Liver (tissue), 9 donors: ENCODE data around the gene GART. TPM values are rescaled to one million over a fixed set of nuclear protein-coding genes. Genes with fewer than 3 reads are reported as not detected.

Experiments used
- DNase-seq: peaks from one replicate; pipeline ENCODE4 v3.0.0-alpha.2; 2017; ENCODE audit warnings: low spot score
- H3K27ac ChIP-seq, 2 donors: one replicate each; pipeline ENCODE4 v1.7.0; 2013; ENCODE audit warnings: inconsistent platforms in 2 of 2, low read length in 2 of 2, control low read depth in 1 of 2, low read depth in 1 of 2, mild to moderate bottlenecking in 1 of 2
- H3K27me3 ChIP-seq, 4 donors: one replicate each; pipeline versions ENCODE4 v1.6.1 to v1.7.0; 2013; ENCODE audit warnings: low read length in 3 of 4, inconsistent platforms in 1 of 4, mild to moderate bottlenecking in 1 of 4, moderate library complexity in 1 of 4; ENCODE audit not compliant: control insufficient read depth in 4 of 4, insufficient read depth in 4 of 4
- H3K36me3 ChIP-seq, 4 donors: one replicate each; pipeline versions ENCODE4 v1.6.1 to v1.7.0; 2013; ENCODE audit warnings: low read length in 3 of 4, mild to moderate bottlenecking in 3 of 4, low read depth in 1 of 4, moderate library complexity in 1 of 4; ENCODE audit not compliant: control insufficient read depth in 4 of 4, insufficient read depth in 3 of 4
- H3K4me1 ChIP-seq, 4 donors: one replicate each; pipeline versions ENCODE4 v1.6.1 to v1.7.0; 2013; ENCODE audit warnings: low read length in 3 of 4, mild to moderate bottlenecking in 3 of 4, moderate library complexity in 1 of 4; ENCODE audit not compliant: control insufficient read depth in 4 of 4, insufficient read depth in 4 of 4
- H3K4me3 ChIP-seq, 3 donors: one replicate each; pipeline versions ENCODE4 v1.6.1 to v1.7.0; 2013; ENCODE audit warnings: low read length in 3 of 3, control low read depth in 1 of 3, low read depth in 1 of 3, mild to moderate bottlenecking in 1 of 3
- H3K9ac ChIP-seq, 2 donors: one replicate each; pipeline ENCODE4 v1.7.0; 2013; ENCODE audit warnings: low read length in 2 of 2, mild to moderate bottlenecking in 2 of 2, moderate library complexity in 2 of 2, control low read depth in 1 of 2, low read depth in 1 of 2
- H3K9me3 ChIP-seq, 4 donors: one replicate each; pipeline versions ENCODE4 v1.6.1 to v1.7.0; 2013; ENCODE audit warnings: low read length in 3 of 4; ENCODE audit not compliant: control insufficient read depth in 4 of 4
- EGR1 ChIP-seq, 2 donors: IDR thresholded peaks; 2 replicates each; pipeline ENCODE4 v1.6.1; 2016 to 2018; ENCODE audit warnings: antibody characterized with exemption in 2 of 2, low read depth in 2 of 2
- FOXA1 ChIP-seq: IDR thresholded peaks from 2 replicates; pipeline ENCODE4 v1.6.1; 2016; ENCODE audit warnings: antibody characterized with exemption
- FOXA2 ChIP-seq: IDR thresholded peaks from 2 replicates; pipeline ENCODE4 v1.6.1; 2016; ENCODE audit warnings: antibody characterized with exemption
- GABPA ChIP-seq, 2 donors: IDR thresholded peaks in 1 of 2; conservative IDR thresholded peaks in 1 of 2; 2 replicates each; pipeline ENCODE4 v1.6.1; 2016; ENCODE audit warnings: antibody characterized with exemption in 2 of 2, mild to moderate bottlenecking in 1 of 2, moderate library complexity in 1 of 2
- HNF4A ChIP-seq, 2 donors: conservative IDR thresholded peaks; 2 replicates each; pipeline ENCODE4 v1.6.1; 2016; ENCODE audit warnings: antibody characterized with exemption in 2 of 2, mild to moderate bottlenecking in 2 of 2
- HNF4G ChIP-seq: IDR thresholded peaks from 2 replicates; pipeline ENCODE4 v1.6.1; 2016; ENCODE audit warnings: antibody characterized with exemption
- JUND ChIP-seq, 2 donors: IDR thresholded peaks; 2 replicates each; pipeline ENCODE4 v1.6.1; 2016; ENCODE audit warnings: antibody characterized with exemption in 2 of 2
- NR2F2 ChIP-seq: IDR thresholded peaks from 2 replicates; pipeline ENCODE4 v1.6.1; 2016; ENCODE audit warnings: antibody characterized with exemption
- RAD21 ChIP-seq, 2 donors: IDR thresholded peaks; 2 replicates each; pipeline ENCODE4 v1.6.1; 2016; ENCODE audit warnings: antibody characterized with exemption in 2 of 2, mild to moderate bottlenecking in 2 of 2
- RXRA ChIP-seq, 2 donors: IDR thresholded peaks; 2 replicates each; pipeline ENCODE4 v1.6.1; 2017 to 2018; ENCODE audit warnings: antibody characterized with exemption in 2 of 2, mild to moderate bottlenecking in 1 of 2
- SP1 ChIP-seq: IDR thresholded peaks from 2 replicates; pipeline ENCODE4 v1.6.1; 2018; ENCODE audit warnings: antibody characterized with exemption, mild to moderate bottlenecking
- TAF1 ChIP-seq: conservative IDR thresholded peaks from 2 replicates; pipeline ENCODE4 v1.6.1; 2016; ENCODE audit warnings: antibody characterized with exemption, mild to moderate bottlenecking
- YY1 ChIP-seq: IDR thresholded peaks from 2 replicates; pipeline ENCODE4 v1.6.1; 2016; ENCODE audit warnings: antibody characterized with exemption, mild to moderate bottlenecking
- WGBS: extraction: QIAGEN DNeasy Blood & Tissue Kit; methylation state at CpG from one replicate; pipeline ENCODE4 v1.1.7; 2013; 5-methylcytosine and 5-hydroxymethylcytosine counted together
- polyA plus RNA-seq, 2 donors: library from polyadenylated mRNA; stranded (reverse) in 1 of 2; unstranded in 1 of 2; fragments of 200-250 nt in 1 of 2; fragments of >200 nt in 1 of 2; fragmentation: Nextera tagmentation in 1 of 2; extraction: Ambion mirVana in 1 of 2; gene quantifications; one replicate each; pipeline versions ENCODE4 v1.2.1 to v1.2.3, GENCODE V29; 2013 to 2015
- total RNA-seq, 2 donors: library from RNA; depleted of rRNA; stranded (reverse); fragments of >200 nt; gene quantifications; one replicate each; pipeline ENCODE4 v1.2.3, GENCODE V29; 2014
- TF ChIP-seq, protein P1 (sequence below): IDR thresholded peaks from 2 replicates; pipeline ENCODE4 v1.6.1; 2016; ENCODE audit warnings: antibody characterized with exemption
- TF ChIP-seq, protein P2 (sequence below): IDR thresholded peaks from 2 replicates; pipeline ENCODE4 v1.6.1; 2016; ENCODE audit warnings: antibody characterized with exemption, mild to moderate bottlenecking
- TF ChIP-seq, protein P3 (sequence below): fragments of 150-350 bp; IDR thresholded peaks from 2 replicates; pipeline ENCODE4 v1.5.1; 2017; ENCODE audit warnings: improper control_type of control experiment, low read depth, low read length; ENCODE audit not compliant: missing input control
- TF ChIP-seq, protein P4 (sequence below): IDR thresholded peaks from 2 replicates; pipeline ENCODE4 v1.6.1; 2016; ENCODE audit warnings: antibody characterized with exemption
- TF ChIP-seq, protein P5 (sequence below): IDR thresholded peaks from 2 replicates; pipeline ENCODE4 v1.6.1; 2016; ENCODE audit warnings: antibody characterized with exemption
- donor health status: healthy.
- donor health status: healthy.
- donor health status: healthy.
- donor health status: healthy.
- donor health status: healthy.

Gene GART
- total and polyA plus RNA-seq, 4 donors: 15.7 to 76.8 (median 32.0) TPM

DNA sequence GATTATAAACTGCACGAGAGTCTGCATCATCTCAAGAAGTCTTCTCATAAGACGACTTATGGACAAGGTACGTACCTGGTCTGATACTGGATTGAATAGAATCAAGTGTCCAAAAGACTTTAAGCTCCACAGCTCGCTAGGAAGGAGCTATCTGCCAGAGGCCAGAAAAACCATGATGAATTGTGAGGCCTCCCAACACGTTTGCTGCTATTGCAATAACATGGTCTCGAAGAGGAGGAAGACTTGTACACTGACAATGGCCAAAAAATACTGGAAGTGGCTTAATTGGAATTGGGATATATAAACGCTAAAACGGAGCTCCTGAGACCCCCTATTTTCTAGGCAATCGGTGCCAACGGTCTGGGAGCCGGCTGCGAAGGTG is 50.9 kb downstream of the GART start:
- peak overlapping the region in 1 of 2 donors; percentile 47 for H3K27ac ChIP-seq
- peak overlapping the region; percentile 42 to 59 for H3K9ac ChIP-seq
- TF ChIP-seq, protein P1, sequence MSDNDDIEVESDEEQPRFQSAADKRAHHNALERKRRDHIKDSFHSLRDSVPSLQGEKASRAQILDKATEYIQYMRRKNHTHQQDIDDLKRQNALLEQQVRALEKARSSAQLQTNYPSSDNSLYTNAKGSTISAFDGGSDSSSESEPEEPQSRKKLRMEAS: no peak
- TF ChIP-seq TAF1 (no peak), HNF4A (conservative IDR thresholded peaks at IDR 0.05) (no peak), SP1 (no peak), NR2F2 (no peak), FOXA1 (no peak), FOXA2 (no peak)
- TF ChIP-seq, protein P2, sequence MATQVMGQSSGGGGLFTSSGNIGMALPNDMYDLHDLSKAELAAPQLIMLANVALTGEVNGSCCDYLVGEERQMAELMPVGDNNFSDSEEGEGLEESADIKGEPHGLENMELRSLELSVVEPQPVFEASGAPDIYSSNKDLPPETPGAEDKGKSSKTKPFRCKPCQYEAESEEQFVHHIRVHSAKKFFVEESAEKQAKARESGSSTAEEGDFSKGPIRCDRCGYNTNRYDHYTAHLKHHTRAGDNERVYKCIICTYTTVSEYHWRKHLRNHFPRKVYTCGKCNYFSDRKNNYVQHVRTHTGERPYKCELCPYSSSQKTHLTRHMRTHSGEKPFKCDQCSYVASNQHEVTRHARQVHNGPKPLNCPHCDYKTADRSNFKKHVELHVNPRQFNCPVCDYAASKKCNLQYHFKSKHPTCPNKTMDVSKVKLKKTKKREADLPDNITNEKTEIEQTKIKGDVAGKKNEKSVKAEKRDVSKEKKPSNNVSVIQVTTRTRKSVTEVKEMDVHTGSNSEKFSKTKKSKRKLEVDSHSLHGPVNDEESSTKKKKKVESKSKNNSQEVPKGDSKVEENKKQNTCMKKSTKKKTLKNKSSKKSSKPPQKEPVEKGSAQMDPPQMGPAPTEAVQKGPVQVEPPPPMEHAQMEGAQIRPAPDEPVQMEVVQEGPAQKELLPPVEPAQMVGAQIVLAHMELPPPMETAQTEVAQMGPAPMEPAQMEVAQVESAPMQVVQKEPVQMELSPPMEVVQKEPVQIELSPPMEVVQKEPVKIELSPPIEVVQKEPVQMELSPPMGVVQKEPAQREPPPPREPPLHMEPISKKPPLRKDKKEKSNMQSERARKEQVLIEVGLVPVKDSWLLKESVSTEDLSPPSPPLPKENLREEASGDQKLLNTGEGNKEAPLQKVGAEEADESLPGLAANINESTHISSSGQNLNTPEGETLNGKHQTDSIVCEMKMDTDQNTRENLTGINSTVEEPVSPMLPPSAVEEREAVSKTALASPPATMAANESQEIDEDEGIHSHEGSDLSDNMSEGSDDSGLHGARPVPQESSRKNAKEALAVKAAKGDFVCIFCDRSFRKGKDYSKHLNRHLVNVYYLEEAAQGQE: no peak
- DNase-seq: no peak
- H3K36me3 ChIP-seq: no peaks in the 10 kb centered on the region
- H3K9me3 ChIP-seq: no peaks in the 10 kb centered on the region
- H3K27me3 ChIP-seq: no peaks in the 10 kb centered on the region
- peak overlapping the region; percentile 67 to 98 (median 78) for H3K4me3 ChIP-seq
- 16% methylated on average over 12 of the region's 12 CpGs for WGBS
- peaks cover 0 to 11% (median 7%) of the 10 kb centered on the region in 4 donors for H3K4me1 ChIP-seq

DNA sequence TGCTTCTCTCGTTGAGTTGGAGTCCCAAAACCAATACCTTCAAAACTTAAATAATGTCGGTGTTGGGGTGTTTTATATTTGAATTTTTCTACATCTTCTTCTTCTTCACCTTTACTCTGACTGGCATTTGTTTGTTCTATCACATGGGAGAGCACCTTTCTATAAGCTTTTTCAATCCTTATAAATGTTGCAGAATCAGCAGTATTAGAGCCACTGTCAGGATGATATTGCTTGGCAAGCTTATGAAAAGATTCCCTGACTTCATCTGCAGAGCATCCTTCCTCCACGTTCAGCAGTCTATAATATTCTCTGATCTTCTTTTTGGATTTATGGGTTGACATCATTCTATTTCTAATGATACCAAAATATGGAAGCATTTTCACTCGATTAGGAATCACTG is 53.0 kb downstream of the GART start:
- 95% methylated on average over 4 of the region's 4 CpGs for WGBS

More for the DNA sequence above, 53.0 kb downstream of the GART start:
- H3K9ac ChIP-seq: no peak overlapping the region
- no peaks in the 10 kb centered on the region for H3K27me3 ChIP-seq
- H3K4me1 ChIP-seq: peaks cover 0 to 11% (median 7%) of the 10 kb centered on the region in 4 donors
- no peaks in the 10 kb centered on the region for H3K36me3 ChIP-seq
- H3K27ac ChIP-seq: no peak overlapping the region
- H3K9me3 ChIP-seq: no peaks in the 10 kb centered on the region
- H3K4me3 ChIP-seq: no peak overlapping the region
- DNase-seq: no peak
- TF ChIP-seq GABPA (IDR thresholded peaks at IDR 0.05 in 1 of 2, conservative IDR thresholded peaks at IDR 0.05 in 1 of 2): no peak
- TF ChIP-seq, protein P3, sequence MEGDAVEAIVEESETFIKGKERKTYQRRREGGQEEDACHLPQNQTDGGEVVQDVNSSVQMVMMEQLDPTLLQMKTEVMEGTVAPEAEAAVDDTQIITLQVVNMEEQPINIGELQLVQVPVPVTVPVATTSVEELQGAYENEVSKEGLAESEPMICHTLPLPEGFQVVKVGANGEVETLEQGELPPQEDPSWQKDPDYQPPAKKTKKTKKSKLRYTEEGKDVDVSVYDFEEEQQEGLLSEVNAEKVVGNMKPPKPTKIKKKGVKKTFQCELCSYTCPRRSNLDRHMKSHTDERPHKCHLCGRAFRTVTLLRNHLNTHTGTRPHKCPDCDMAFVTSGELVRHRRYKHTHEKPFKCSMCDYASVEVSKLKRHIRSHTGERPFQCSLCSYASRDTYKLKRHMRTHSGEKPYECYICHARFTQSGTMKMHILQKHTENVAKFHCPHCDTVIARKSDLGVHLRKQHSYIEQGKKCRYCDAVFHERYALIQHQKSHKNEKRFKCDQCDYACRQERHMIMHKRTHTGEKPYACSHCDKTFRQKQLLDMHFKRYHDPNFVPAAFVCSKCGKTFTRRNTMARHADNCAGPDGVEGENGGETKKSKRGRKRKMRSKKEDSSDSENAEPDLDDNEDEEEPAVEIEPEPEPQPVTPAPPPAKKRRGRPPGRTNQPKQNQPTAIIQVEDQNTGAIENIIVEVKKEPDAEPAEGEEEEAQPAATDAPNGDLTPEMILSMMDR: no peak
- TF ChIP-seq, protein P4, sequence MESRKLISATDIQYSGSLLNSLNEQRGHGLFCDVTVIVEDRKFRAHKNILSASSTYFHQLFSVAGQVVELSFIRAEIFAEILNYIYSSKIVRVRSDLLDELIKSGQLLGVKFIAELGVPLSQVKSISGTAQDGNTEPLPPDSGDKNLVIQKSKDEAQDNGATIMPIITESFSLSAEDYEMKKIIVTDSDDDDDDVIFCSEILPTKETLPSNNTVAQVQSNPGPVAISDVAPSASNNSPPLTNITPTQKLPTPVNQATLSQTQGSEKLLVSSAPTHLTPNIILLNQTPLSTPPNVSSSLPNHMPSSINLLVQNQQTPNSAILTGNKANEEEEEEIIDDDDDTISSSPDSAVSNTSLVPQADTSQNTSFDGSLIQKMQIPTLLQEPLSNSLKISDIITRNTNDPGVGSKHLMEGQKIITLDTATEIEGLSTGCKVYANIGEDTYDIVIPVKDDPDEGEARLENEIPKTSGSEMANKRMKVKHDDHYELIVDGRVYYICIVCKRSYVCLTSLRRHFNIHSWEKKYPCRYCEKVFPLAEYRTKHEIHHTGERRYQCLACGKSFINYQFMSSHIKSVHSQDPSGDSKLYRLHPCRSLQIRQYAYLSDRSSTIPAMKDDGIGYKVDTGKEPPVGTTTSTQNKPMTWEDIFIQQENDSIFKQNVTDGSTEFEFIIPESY: no peak
- no peak for TF ChIP-seq SP1
- TF ChIP-seq HNF4G: no peak
- TF ChIP-seq RAD21 (IDR thresholded peaks at IDR 0.05): no peak
- TF ChIP-seq, protein P1: no peak
- TF ChIP-seq FOXA1: no peak
- TF ChIP-seq RXRA (IDR thresholded peaks at IDR 0.05): no peak
- no peak for TF ChIP-seq JUND (IDR thresholded peaks at IDR 0.05)
- TF ChIP-seq, protein P2: no peak
- TF ChIP-seq EGR1 (IDR thresholded peaks at IDR 0.05; ENCODE audit: low read depth in 2 of 2): no peak
- TF ChIP-seq YY1: no peak
- no peak for TF ChIP-seq NR2F2
- no peak for TF ChIP-seq HNF4A (conservative IDR thresholded peaks at IDR 0.05)
- TF ChIP-seq, protein P5, sequence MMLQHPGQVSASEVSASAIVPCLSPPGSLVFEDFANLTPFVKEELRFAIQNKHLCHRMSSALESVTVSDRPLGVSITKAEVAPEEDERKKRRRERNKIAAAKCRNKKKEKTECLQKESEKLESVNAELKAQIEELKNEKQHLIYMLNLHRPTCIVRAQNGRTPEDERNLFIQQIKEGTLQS: no peak
- no peak for TF ChIP-seq TAF1
- no peak for TF ChIP-seq FOXA2
